Measurements from ENCODE around the gene DIP2B. TPM values are rescaled to one million over a fixed set of nuclear protein-coding genes. Genes with fewer than 3 reads are reported as not detected.
A peak's percentile ranks its signal among the peaks of the same experiment; 100 is the strongest.

The DIP2B gene
- total and polyA plus RNA-seq, 2 donors (not counting 1 experiment from before 2014, with no cell fraction given) = 12.6 to 21.0 TPM

DNA sequence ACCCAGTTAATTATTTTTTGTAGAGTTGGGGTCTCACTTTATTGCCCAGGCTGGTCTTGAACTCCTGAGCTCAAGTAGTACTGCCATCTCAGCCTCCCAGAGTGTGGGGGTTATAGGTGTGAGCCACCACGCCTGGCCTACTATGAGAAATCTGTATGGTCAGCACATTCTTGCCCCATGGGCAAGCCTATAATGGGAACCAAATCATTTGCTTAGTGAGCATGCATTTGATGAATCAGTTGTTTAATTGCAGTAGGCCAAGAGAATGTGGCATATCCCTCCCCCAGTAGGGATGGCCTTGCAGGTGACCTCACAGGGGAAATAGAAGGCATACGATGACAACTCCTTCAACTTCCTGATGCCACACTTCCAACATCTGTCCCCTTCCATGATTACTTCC, 122.7 kb downstream of the DIP2B start:
- Histone ChIP-seq H3K79me2 (ENCODE audit: control insufficient read depth, insufficient read depth, low read length) (no peaks in the 10 kb centered on the region), H2AFZ (ENCODE audit: low read length) (no peak overlapping the region), H3K4me1 (ENCODE audit: control insufficient read depth, extremely low read depth, insufficient read depth, low read length) (no peaks in the 10 kb centered on the region), H3K4me2 (ENCODE audit: extremely low read depth, insufficient read depth, low read length) (no peak overlapping the region), H3K36me3 (ENCODE audit: control insufficient read depth, insufficient read depth, low read length) (no peaks in the 10 kb centered on the region), H3K4me3 (replicated peaks in 1 of 4; ENCODE audit: control extremely low read depth in 1 of 4, insufficient read depth in 1 of 4, low read depth in 3 of 4, low read length in 4 of 4) (no peak overlapping the region), H3K27me3 (ENCODE audit: control insufficient read depth, insufficient read depth, low read length) (no peaks in the 10 kb centered on the region), H3K27ac (ENCODE audit: insufficient read depth, low read length) (no peak overlapping the region), H3K9ac (ENCODE audit: insufficient read depth, low read length) (no peak overlapping the region), H3K9me3 (ENCODE audit: control insufficient read depth, insufficient read depth, low read depth, low read length) (no peaks in the 10 kb centered on the region), H4K20me1 (ENCODE audit: control insufficient read depth, extremely low read depth, insufficient read depth, low read length) (no peaks in the 10 kb centered on the region)
- no peak for TF ChIP-seq CTCF (conservative IDR thresholded peaks at IDR 0.05 in 1 of 2, IDR thresholded peaks at IDR 0.05 in 1 of 2; ENCODE audit: low read depth in 1 of 2, low read length in 2 of 2)
- no peak for DNase-seq (ENCODE audit: low read depth in 2 of 2)

DNA sequence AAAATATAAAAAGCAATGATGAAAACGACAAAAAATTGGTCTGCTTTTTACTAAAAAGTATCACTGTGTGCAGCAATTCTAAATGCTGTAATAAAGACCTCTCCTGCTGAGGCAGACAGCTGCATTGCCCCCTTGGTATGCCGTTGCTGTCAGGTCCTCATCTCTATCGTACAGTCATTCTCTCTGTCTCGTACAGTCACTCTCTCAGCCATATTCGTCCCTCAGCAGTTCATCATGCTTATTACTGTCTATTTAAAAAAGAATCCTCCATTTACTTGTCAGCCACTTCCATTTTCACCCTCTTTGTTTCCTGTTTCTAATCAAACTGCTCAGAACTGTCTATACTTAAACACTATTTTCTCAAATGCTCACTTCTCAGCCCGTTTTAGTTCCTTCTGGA, 123.6 kb downstream of the DIP2B start:
- H3K4me3 ChIP-seq (replicated peaks in 1 of 4; ENCODE audit: control extremely low read depth in 1 of 4, insufficient read depth in 1 of 4, low read depth in 3 of 4, low read length in 4 of 4) = no peak overlapping the region
- no peaks in the 10 kb centered on the region for H4K20me1 ChIP-seq (ENCODE audit: control insufficient read depth, extremely low read depth, insufficient read depth, low read length)
- H3K9ac ChIP-seq (ENCODE audit: insufficient read depth, low read length) = no peak overlapping the region
- no peaks in the 10 kb centered on the region for H3K4me1 ChIP-seq (ENCODE audit: control insufficient read depth, extremely low read depth, insufficient read depth, low read length)
- DNase-seq (ENCODE audit: low read depth in 2 of 2) = no peak
- H3K27ac ChIP-seq (ENCODE audit: insufficient read depth, low read length) = no peak overlapping the region
- H3K9me3 ChIP-seq (ENCODE audit: control insufficient read depth, insufficient read depth, low read depth, low read length) = no peaks in the 10 kb centered on the region
- H3K4me2 ChIP-seq (ENCODE audit: extremely low read depth, insufficient read depth, low read length) = no peak overlapping the region
- TF ChIP-seq CTCF (conservative IDR thresholded peaks at IDR 0.05 in 1 of 2, IDR thresholded peaks at IDR 0.05 in 1 of 2; ENCODE audit: low read depth in 1 of 2, low read length in 2 of 2) (no peak), EZH2 (IDR thresholded peaks at IDR 0.05; ENCODE audit: low read length, missing control alignments) (no peak)
- H2AFZ ChIP-seq (ENCODE audit: low read length) = no peak overlapping the region
- H3K27me3 ChIP-seq (ENCODE audit: control insufficient read depth, insufficient read depth, low read length) = no peaks in the 10 kb centered on the region
- no peaks in the 10 kb centered on the region for H3K36me3 ChIP-seq (ENCODE audit: control insufficient read depth, insufficient read depth, low read length)
- no peaks in the 10 kb centered on the region for H3K79me2 ChIP-seq (ENCODE audit: control insufficient read depth, insufficient read depth, low read length)

GRCh38 chr12:50633955-50634354, 129.2 kb downstream of the DIP2B start:
- H3K9me3 ChIP-seq (ENCODE audit: control insufficient read depth, insufficient read depth, low read depth, low read length) = no peaks in the 10 kb centered on the region
- no peaks in the 10 kb centered on the region for H3K36me3 ChIP-seq (ENCODE audit: control insufficient read depth, insufficient read depth, low read length)
- H3K4me1 ChIP-seq (ENCODE audit: control insufficient read depth, extremely low read depth, insufficient read depth, low read length) = no peaks in the 10 kb centered on the region
- no peak overlapping the region for H2AFZ ChIP-seq (ENCODE audit: low read length)
- no peaks in the 10 kb centered on the region for H3K79me2 ChIP-seq (ENCODE audit: control insufficient read depth, insufficient read depth, low read length)
- TF ChIP-seq CTCF (conservative IDR thresholded peaks at IDR 0.05 in 1 of 2, IDR thresholded peaks at IDR 0.05 in 1 of 2; ENCODE audit: low read depth in 1 of 2, low read length in 2 of 2) (no peak), EZH2 (IDR thresholded peaks at IDR 0.05; ENCODE audit: low read length, missing control alignments) (no peak)
- no peak overlapping the region for H3K27ac ChIP-seq (ENCODE audit: insufficient read depth, low read length)
- no peaks in the 10 kb centered on the region for H3K27me3 ChIP-seq (ENCODE audit: control insufficient read depth, insufficient read depth, low read length)
- no peaks in the 10 kb centered on the region for H4K20me1 ChIP-seq (ENCODE audit: control insufficient read depth, extremely low read depth, insufficient read depth, low read length)
- H3K4me3 ChIP-seq (replicated peaks in 1 of 4; ENCODE audit: control extremely low read depth in 1 of 4, insufficient read depth in 1 of 4, low read depth in 3 of 4, low read length in 4 of 4) = no peak overlapping the region
- no peak overlapping the region for H3K4me2 ChIP-seq (ENCODE audit: extremely low read depth, insufficient read depth, low read length)
- no peak overlapping the region for H3K9ac ChIP-seq (ENCODE audit: insufficient read depth, low read length)
- peak in 1 of 2 donors; percentile 93 for DNase-seq (ENCODE audit: low read depth in 2 of 2)
